ENCODE results near the gene GSDMA.

GSDMA gene

GRCh38 chr17:39962642-39963220 is at the start of gene GSDMA:
Gene GSDMA (plus strand): TSS chr17:39963004. CDS start chr17:39965688, 2,684 bp downstream.
- DNase-seq = no peak

GRCh38 chr17:39913989-39914388 is 48.8 kb upstream of the GSDMA start:
- DNase-seq = no peak

GRCh38 chr17:39915559-39915958 is 47.2 kb upstream of the GSDMA start:
- no peak for DNase-seq

- no peak for DNase-seq
These were observed 45.9 kb upstream of the GSDMA start for GRCh38 chr17:39916918-39917317.

GRCh38 chr17:39919087-39919683 is 43.6 kb upstream of the GSDMA start:
- DNase-seq = no peak

- DNase-seq = no peak
These were observed 42.3 kb upstream of the GSDMA start for GRCh38 chr17:39920218-39921210.

- DNase-seq = no peak
These were observed 41.5 kb upstream of the GSDMA start for GRCh38 chr17:39921323-39921722.

GRCh38 chr17:39922006-39922405 is 40.8 kb upstream of the GSDMA start:
- no peak for DNase-seq

GRCh38 chr17:39923230-39923629 is 39.6 kb upstream of the GSDMA start:
- DNase-seq = no peak

- no peak for DNase-seq
These were observed 38.7 kb upstream of the GSDMA start for GRCh38 chr17:39923836-39924690.

GRCh38 chr17:39924691-39925055 is 38.1 kb upstream of the GSDMA start:
- DNase-seq = no peak

GRCh38 chr17:39925282-39926134 is 37.3 kb upstream of the GSDMA start:
- no peak for DNase-seq

GRCh38 chr17:39926135-39926587 is 36.6 kb upstream of the GSDMA start:
- no peak for DNase-seq

GRCh38 chr17:39926588-39927100 is 36.2 kb upstream of the GSDMA start:
- peak in 1 of 2 experiments; percentile 1 for DNase-seq

- peak; percentile 84 to 90 for DNase-seq
These were observed 35.5 kb upstream of the GSDMA start, which contains the start of the genes LRRC3C and ORMDL3 for GRCh38 chr17:39927101-39927928. Gene LRRC3C (plus strand): TSS chr17:39927732. CDS start chr17:39941524, 13,792 bp downstream. Gene ORMDL3 (minus strand): TSS chr17:39927601. CDS start chr17:39924203, 3,398 bp downstream.

- peak; percentile 38 to 58 for DNase-seq
These were observed 34.6 kb upstream of the GSDMA start for GRCh38 chr17:39927929-39928857.

GRCh38 chr17:39928858-39929645 is 33.8 kb upstream of the GSDMA start:
- DNase-seq = no peak

Data from SHP77 (cell line).